NCI-H1694 (cell line): Measurements from ENCODE around the gene EDC4.
"Not testable (repeated sequence)": the region's sequence is repeated elsewhere in the genome, so short reads cannot be mapped to it uniquely, and the experiment has no call there.

Experiments
- DNase-seq: peaks from one replicate; lab custom pipeline; 2025; lab: John Stamatoyannopoulos, UW

EDC4 gene

DNA sequence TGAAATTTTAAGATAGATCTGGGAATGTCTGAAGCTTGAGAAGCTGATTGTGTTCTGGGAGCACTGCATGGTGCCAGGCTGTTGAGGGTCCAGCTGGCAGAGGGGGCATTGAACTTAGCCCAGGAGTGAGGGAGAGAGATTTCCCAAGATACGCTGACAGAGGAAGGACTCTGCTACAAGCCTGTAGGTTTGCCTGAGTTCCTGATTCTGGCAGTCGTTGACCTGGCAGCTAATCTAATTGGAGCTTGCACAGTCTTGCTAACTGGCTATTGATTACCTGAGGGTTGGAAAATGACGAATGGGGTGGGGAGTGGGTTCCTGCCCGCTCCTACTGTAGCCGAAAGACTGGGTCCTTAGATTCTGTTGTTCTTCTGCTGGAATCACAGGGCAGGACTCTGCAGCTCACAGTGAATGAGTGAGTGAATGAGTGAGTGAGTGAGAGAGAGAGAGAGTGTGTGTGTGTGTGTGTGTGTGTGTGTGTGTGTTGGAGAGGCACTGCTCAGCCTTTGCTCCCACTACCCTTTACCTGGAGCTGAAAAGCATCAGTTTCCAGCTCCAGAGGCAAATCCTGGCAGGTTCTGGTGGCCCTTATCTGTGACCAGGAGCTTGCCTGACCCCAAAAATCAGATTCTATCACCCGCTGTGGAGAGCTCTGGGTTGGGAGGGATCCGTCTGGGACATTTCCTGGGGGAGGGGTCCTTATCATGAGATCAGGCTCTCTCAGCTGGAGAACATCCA lies 42.1 kb downstream of the EDC4 start:
- DNase-seq: no peak

DNA sequence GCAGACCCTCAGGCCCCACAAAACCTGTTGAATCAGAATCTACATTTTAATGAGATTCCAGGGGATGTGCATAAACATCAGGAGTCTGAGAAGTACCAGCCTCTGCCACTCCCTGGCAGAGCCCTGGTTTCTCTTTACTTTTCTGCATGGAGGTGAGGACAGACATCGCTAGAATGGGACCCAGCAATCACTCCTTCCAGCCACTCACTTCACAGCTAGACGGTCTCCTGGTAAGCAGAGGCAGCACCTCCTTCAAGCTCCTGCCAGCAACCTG lies 42.6 kb downstream of the EDC4 start:
- not testable (repeated sequence) for DNase-seq

DNA sequence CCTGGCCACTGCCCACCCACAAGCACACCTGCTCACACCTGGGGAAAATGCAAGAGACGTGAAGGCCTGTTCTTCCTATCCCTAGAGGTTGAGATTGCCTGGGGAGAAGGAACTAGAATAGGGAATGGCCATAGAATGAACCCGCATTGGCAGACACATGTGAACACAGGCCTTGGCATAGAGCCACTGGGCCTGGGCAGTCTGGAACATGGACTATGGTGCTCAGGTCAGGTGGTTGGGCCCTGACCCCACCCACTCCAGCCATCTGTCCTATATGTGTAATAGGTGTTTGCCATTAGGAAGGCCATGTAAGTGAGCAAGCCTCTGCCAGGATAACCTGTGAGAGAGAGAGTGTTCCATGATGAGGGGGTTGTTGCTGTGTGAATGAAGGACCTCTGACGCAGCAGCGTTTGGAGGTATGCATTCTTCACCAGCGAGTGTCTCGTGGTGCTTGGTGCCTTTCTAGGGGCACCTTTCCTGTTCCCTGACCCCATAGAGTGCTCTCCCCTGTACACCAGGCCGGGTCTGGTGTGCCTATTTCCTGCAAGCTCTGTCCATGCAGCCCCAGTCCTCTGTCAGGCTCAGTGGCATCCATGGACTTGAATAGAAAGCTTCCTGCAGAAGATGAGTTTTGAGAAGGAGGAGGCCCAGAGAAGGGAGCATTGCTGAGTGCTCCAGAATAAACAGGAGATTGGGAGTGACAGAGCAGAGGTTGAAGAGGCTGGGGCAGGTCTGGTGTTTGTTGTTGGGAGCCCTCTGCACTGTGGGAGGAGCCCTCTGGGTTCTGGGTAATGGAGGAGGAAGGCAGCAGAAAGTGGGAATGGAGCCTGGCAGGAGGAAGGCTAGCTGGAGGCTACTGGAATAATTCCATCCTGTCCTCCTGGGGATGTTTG lies 43.2 kb downstream of the EDC4 start:
- no peak for DNase-seq

DNA sequence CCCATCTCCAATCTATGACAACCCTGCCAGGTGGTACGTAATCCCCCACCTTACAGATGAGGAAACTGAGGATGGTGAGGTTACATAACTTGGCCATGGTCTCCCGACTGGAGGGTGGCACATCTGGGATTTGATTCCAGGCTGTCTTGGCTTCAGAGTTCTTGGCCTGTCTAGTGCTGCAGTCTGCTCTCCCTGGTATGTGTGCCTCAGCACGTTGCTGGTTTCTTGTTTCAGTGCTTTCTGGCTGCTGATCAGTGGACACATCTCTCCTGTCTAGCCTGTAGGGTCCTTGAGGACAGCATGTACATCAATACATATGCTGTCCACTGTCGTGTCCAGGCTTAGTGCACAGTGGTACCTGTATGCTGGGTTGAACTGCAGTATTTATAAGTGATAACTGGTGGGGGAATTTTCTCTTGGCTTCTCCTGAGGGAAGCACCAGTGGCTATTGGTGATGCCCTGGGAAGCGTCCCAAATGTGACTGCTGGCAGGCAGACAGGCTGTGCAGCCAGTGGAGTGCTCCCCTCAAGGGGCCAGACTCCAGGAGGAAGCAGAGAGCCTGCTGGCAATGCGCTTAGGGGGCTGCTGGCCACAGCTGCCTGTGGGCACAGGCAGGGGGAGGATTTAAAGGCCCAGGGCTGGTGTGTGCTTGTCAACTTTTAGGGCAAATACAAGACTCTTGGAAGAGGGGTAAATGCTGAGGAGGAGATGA lies 44.4 kb downstream of the EDC4 start:
- no peak for DNase-seq

DNA sequence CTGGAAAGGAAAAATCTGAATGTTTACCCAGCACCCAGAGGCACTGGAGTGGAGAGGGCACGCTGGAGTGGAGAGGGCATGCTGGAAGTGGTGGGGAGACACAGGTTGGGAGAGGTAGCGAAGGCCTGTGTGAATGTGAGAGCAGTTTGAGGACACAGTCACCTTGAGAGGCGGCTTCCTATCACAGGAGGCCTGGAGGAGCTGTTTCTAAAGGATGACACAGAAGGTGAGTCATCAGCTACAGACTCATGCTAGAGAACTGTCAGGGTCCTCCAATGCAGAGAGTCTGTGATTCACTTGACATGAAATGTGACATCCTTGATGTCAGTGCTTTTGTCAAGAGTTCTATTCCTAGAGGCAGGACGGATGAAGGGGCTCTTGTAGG lies 45.0 kb downstream of the EDC4 start:
- DNase-seq: no peak

DNA sequence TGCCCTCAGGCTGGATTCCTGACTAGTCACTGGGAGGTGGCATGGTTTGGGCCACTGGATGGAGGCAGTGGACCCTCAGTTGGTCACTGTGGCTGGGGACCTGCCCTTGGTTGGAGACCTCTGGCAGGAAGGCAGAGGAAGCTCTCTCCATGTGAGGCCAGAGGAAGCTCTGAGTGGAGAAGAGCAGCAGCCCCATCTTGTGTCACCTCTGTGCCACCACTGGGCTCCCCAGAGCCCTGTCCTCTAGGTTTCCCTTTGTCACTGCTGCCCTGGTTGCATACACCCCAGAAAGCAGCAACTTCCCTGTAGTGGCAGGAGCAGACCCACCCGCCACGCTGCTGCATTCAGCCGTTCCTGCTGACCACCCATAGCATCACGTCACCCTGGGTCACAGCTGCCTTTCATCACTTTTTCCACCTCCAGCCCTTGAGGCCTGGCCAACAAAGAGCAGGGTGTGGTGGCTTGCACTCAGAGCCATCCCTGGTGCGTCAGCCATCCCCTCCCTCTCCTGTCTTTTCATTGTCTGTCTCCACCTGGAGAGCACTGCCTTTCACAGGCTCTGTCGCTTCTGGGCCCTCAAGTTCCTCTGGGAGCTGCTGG lies 46.9 kb downstream of the EDC4 start:
- DNase-seq: no peak

DNA sequence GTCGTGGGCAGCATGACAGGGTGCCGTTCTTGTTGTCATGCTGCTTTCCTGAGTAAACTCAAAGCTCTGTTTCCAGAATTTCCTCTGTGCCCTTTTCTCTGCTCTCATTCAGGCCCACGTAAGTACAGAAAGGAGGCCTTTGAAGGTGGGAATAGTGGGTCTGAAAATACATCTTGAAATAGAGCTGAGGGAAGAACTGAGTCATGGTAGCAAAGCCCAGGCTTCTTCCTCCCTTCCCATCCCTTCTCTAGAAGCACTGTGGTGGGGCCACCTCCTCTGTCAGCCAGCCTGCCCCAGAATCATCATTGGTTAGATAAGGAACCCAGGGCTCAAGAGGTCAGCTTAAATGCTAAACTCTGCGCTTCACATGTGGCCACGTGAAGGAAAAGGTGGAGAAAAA lies 49.4 kb downstream of the EDC4 start:
- no peak for DNase-seq

DNA sequence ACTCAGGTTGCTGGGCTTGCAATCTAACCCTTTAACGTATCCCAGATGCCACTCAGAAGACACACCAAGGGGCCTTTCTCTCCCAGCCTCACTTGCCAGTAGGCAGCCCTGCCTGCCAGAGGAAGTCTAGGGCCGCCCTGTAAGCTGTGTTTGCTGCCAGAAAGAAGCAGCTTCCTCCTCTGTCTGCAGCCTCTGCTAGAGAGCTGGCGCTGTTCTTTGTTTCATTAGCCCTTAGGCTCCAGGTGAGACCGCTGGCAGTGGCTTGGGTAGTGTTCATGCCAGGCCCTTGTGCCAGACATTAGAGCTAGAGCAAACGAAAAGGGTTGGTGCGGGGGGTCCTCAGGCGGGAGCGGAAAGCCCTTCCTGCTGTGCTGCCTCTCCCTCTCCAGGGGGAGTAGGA lies 49.9 kb downstream of the EDC4 start:
- DNase-seq: no peak

DNA sequence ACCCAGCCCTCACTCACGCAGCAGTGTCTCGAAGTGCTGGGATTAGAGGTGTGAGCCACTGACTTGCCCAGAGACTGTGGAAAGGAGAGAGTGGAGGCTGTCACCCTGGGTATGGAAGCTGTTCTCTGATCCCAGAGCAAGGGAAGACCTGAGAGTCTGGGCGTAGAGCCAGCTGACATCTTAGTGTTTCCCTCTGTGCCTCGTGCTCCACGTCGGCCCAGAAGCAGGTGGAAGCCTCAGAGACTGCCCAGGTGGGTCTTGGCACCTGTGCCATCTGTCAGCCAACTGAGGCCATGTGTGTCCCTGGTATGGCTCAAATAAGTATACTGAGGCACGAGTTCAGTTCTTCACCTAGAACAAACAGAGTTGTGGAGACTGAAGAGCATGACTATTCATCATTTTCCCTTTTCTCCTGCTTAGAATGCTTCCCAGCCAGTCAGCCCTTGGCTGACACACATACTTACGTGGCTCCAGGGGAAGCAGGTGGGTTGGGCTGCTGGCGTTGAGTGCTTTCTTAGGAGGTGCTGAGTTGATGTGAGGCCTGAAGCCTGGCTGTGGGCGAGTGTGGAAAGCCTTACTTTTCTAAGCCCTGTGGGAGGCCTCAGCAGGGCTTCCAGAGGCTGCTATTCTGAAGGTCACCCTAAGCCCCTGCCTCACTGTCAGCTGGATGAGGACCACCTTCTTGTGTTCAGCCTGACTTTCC lies 50.7 kb downstream of the EDC4 start:
- DNase-seq: no peak

DNA sequence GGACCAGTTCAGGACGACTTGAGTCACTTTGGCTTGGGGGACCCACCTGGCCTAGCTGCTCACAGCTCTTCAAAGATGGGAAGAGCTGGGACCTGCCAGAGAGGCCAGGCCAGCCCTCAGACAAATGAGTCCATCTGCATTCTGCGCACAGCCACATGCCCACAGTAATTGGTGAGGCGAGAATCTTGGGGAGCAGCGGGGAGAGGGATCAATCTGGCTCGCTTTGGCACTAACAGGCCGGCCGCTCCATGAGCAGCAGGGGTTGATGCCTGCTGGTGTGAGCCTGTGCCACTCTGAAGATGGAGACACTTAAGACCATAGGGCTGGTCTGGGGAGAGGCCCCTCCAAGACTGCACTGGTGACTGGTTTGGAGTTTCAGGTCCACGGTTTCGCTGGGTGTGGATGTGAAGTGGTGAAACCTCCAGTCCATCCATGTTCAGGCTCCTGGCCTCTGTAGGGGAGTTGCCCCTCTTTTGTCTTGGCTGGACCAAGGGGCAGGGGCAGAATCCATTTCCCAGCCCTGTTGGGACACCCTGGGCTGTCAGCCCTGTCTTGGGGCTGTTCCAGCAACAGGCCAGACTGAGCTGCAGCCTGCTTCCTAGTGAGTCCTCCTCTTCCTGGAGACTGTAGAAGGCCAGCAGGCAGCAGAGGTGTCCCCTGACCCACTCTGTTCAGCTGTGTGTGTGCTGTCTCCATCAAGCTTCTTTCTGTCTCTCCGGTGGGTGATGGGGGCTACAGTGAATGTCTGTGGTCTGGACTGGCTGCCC lies 51.5 kb downstream of the EDC4 start:
- no peak for DNase-seq

DNA sequence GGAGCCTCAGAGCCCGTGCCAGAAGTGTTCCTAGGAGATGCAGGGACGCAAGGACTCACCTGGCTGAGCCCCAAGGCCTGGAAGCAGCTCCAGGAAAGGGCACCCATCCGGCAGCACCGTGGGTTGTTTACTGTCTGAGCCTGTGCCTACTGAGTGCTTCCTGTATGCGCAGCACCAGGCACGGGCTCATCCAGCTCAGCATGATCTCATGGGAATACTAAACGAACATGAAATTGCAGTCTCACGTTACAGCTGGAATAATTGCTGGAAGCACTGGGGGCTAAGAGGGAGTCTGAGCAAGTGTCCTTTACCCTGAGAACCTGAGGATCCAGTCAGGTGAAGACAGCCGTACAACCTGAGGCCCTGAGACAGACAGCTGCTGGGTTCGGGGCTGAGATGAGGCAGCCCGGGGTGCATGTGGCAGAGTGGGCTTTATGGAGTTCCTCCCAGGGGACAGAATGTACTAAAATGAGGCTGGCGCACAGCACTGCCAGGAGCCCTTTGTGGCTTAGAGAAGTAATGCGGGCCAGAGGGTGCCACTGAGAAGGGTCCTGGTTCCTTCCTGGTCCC lies 53.4 kb downstream of the EDC4 start:
- peak; percentile 51 for DNase-seq

DNA sequence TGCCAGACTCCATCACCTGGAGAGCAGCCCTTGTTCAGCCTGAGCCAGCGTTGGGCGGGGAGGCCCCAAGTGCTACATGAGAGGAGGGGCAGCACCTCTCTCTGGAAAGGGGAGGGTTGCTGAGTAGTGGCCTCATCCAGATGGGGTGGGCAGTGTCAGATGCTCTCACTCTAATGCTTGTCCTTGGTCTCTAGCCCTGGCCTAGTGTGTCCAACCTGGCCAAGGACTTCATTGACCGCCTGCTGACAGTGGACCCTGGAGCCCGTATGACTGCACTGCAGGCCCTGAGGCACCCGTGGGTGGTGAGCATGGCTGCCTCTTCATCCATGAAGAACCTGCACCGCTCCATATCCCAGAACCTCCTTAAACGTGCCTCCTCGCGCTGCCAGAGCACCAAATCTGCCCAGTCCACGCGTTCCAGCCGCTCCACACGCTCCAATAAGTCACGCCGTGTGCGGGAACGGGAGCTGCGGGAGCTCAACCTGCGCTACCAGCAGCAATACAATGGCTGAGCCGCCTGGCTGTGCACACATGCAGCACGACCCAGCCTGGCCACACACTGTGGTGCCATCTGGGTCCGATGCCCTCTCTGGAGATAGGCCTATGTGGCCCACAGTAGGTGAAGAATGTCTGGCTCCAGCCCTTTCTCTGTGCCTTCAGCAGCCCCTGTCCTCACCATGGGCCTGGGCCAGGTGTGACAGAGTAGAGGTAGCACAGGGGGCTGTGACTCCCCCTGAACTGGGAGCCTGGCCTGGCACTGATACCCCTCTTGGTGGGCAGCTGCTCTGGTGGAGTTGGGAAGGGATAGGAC lies 54.5 kb downstream of the EDC4 start:
- DNase-seq: no peak

DNA sequence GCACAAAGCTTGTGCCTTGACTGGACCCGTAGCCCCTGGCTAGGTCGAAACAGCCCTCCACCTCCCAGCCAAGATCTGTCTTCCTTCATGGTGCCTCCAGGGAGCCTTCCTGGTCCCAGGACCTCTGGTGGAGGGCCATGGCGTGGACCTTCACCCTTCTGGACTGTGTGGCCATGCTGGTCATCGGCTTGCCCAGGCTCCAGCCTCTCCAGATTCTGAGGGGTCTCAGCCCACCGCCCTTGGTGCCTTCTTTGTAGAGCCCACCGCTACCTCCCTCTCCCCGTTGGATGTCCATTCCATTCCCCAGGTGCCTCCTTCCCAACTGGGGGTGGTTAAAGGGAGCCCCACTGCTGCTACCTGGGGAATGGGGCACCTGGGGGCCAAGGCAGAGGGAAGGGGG lies 55.3 kb downstream of the EDC4 start:
- no peak for DNase-seq

DNA sequence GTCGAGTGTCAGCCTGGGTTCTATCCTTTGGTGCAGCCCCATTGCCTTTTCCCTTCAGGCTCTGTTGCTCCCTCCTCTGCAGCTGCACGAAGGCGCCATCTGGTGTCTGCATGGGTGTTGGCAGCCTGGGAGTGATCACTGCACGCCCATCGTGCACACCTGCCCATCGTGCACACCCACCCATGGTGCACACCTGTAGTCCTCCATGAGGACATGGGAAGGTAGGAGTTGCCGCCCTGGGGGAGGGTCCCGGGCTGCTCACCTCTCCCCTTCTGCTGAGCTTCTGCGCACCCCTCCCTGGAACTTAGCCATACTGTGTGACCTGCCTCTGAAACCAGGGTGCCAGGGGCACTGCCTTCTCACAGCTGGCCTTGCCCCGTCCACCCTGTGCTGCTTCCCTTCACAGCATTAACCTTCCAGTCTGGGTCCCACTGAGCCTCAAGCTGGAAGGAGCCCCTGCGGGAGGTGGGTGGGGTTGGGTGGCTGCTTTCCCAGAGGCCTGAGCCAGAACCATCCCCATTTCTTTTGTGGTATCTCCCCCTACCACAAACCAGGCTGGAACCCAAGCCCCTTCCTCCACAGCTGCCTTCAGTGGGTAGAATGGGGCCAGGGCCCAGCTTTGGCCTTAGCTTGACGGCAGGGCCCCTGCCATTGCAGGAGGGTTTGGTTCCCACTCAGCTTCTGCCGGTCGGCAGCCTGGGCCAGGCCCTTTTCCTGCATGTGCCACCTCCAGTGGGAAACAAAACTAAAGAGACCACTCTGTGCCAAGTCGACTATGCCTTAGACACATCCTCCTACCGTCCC lies 55.9 kb downstream of the EDC4 start:
- DNase-seq: peak; percentile 34

DNA sequence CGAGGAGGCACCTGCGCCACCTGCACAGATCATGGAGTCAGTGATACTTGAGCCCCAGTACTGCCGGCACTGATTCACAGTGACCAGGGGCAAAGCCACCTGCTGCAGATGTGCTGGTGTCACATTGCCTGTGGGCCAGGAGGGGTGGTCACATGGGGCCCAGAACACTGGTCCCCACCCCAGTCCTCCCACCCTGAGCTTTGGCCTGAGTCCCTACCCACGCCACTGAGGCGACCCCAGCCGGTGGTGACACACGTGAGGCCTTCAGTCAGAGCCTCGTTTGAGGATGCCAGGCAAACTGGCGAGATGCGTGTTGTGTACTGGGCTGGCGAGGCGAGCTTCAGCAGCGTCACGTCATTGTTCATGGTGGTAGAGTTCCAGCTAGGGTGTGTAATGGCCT lies 57.3 kb downstream of the EDC4 start:
- no peak for DNase-seq

DNA sequence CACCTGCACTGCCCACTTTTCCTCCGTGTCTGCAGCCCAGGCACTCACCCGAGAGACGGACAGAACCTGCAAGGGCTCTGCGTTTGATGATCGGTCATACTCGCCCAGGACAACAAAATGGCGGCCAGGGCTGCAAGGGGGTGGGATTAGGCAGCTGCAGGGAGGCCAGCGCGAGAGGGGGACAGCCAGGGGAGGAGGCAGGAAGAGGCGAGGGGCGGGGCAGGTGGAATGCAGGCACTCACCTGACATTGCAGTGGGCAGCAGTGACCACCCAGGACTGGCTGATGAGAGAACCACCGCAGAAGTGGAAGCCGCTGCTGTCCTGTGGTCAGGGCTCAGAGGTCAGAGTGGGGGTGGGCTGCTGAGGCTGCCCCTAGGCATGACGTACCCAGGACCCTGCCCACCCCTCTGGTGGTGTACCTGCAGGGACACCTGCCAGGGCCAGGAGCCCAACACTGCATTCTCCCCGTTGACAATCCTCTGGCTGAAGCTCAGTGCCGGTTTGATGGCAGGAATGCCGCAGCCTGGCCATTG lies 57.9 kb downstream of the EDC4 start:
- no peak for DNase-seq
